CD14-positive monocyte (primary cell): ENCODE results near the gene FAM131B. TPM values are rescaled to one million over a fixed set of nuclear protein-coding genes. Genes with fewer than 3 reads are reported as not detected.

Experiments used
- DNase-seq, 3 donors: peaks; one replicate each; pipeline ENCODE4 v3.0.0-alpha.2; 2011 to 2022
- H2AFZ ChIP-seq: 2 replicates; pipeline ENCODE4 v1.6.0; 2012; ENCODE audit warnings: mild to moderate bottlenecking, low read depth, low read length, inconsistent platforms; ENCODE audit not compliant: insufficient read depth, poor library complexity, severe bottlenecking
- H3K27ac ChIP-seq, 2 donors: 1 replicate in 1 of 2; 2 replicates in 1 of 2; pipeline ENCODE4 v1.5.1; 2012 to 2013; ENCODE audit warnings: low read length in 2 of 2, control low read depth in 1 of 2, inconsistent platforms in 1 of 2, low read depth in 1 of 2, mild to moderate bottlenecking in 1 of 2
- H3K27me3 ChIP-seq, 2 donors: one replicate each; pipeline versions ENCODE4 v1.6.0 to v1.6.1; 2011 to 2013; ENCODE audit warnings: low read length in 2 of 2; ENCODE audit not compliant: control insufficient read depth in 2 of 2, insufficient read depth in 2 of 2
- H3K36me3 ChIP-seq, 2 donors: replicated peaks in 1 of 2; 1 replicate in 1 of 2; 2 replicates in 1 of 2; pipeline versions ENCODE4 v1.5.1 to v1.6.1; 2012 to 2013; ENCODE audit warnings: low read length in 2 of 2, control low read depth in 1 of 2, inconsistent platforms in 1 of 2, mild to moderate bottlenecking in 1 of 2; ENCODE audit not compliant: insufficient read depth in 2 of 2, control insufficient read depth in 1 of 2
- H3K4me1 ChIP-seq, 2 donors: 1 replicate in 1 of 2; 2 replicates in 1 of 2; pipeline versions ENCODE4 v1.5.1 to v1.6.1; 2012 to 2013; ENCODE audit warnings: low read length in 2 of 2, control low read depth in 1 of 2, inconsistent platforms in 1 of 2, mild to moderate bottlenecking in 1 of 2, moderate library complexity in 1 of 2; ENCODE audit not compliant: insufficient read depth in 2 of 2, control insufficient read depth in 1 of 2
- H3K4me2 ChIP-seq: replicated peaks from 2 replicates; pipeline ENCODE3; 2012; ENCODE audit warnings: low read length, moderate library complexity, mild to moderate bottlenecking; ENCODE audit not compliant: poor library complexity, severe bottlenecking; ENCODE audit errors: extremely low read depth
- H3K4me3 ChIP-seq, 3 experiments: fragments of 200-600 bp in 1 of 3; sonication (generic) in 1 of 3; replicated peaks in 1 of 3; 1 replicate in 2 of 3; 2 replicates in 1 of 3; pipeline ENCODE4 v1.5.1; 2011 to 2013; ENCODE audit warnings: low read length in 3 of 3, mild to moderate bottlenecking in 3 of 3, control low read depth in 2 of 3, low read depth in 2 of 3, inconsistent platforms in 1 of 3, moderate library complexity in 1 of 3
- H3K79me2 ChIP-seq: 2 replicates; pipeline ENCODE4 v1.6.0; 2012; ENCODE audit warnings: mild to moderate bottlenecking, control low read depth, inconsistent platforms, low read length, moderate library complexity; ENCODE audit not compliant: insufficient read depth
- H3K9ac ChIP-seq: 2 replicates; pipeline ENCODE4 v1.6.0; 2017; ENCODE audit warnings: low read length, mild to moderate bottlenecking; ENCODE audit not compliant: insufficient read depth, poor library complexity, severe bottlenecking
- H3K9me3 ChIP-seq, 2 donors: replicated peaks in 1 of 2; 1 replicate in 1 of 2; 2 replicates in 1 of 2; pipeline versions ENCODE4 v1.5.1 to v1.6.1; 2012 to 2013; ENCODE audit warnings: low read length in 2 of 2, control low read depth in 1 of 2; ENCODE audit not compliant: control insufficient read depth in 1 of 2, insufficient read depth in 1 of 2
- H4K20me1 ChIP-seq: 2 replicates; pipeline ENCODE4 v1.6.0; 2012; ENCODE audit warnings: mild to moderate bottlenecking, low read length, control low read depth, moderate library complexity; ENCODE audit not compliant: insufficient read depth
- H3K27ac Mint-ChIP-seq, 7 donors: one replicate each; pipeline ENCODE4 v1.8.0; 2020; ENCODE audit warnings: mild to moderate bottlenecking in 7 of 7, mixed read lengths in 7 of 7, moderate library complexity in 6 of 7, inconsistent platforms in 2 of 7
- H3K27me3 Mint-ChIP-seq, 3 donors: one replicate each; pipeline ENCODE4 v1.8.0; 2021 to 2022; ENCODE audit warnings: low read depth in 3 of 3, mild to moderate bottlenecking in 3 of 3, mixed read lengths in 3 of 3, moderate library complexity in 3 of 3, inconsistent platforms in 1 of 3
- H3K36me3 Mint-ChIP-seq, 2 donors: one replicate each; pipeline ENCODE4 v1.8.0; 2020; ENCODE audit warnings: mixed read lengths in 2 of 2, inconsistent platforms in 1 of 2, mild to moderate bottlenecking in 1 of 2
- H3K4me1 Mint-ChIP-seq: one replicate; pipeline ENCODE4 v1.8.0; 2020; ENCODE audit warnings: mild to moderate bottlenecking, mixed read lengths
- H3K4me3 Mint-ChIP-seq, 2 donors: one replicate each; pipeline ENCODE4 v1.8.0; 2020; ENCODE audit warnings: mild to moderate bottlenecking in 2 of 2, mixed read lengths in 2 of 2, moderate library complexity in 1 of 2
- H3K9me3 Mint-ChIP-seq, 7 donors: one replicate each; pipeline ENCODE4 v1.8.0; 2020 to 2022; ENCODE audit warnings: mixed read lengths in 7 of 7, mild to moderate bottlenecking in 6 of 7, moderate library complexity in 6 of 7, inconsistent platforms in 2 of 7
- WGBS: methylation state at CpG from one replicate; pipeline ENCODE4 v1.1.5; 2013; ENCODE audit warnings: missing lambda C conversion rate; ENCODE audit not compliant: insufficient coverage; 5-methylcytosine and 5-hydroxymethylcytosine counted together
- intact Hi-C, 2 donors: fragments of 100-400 bp; cut with micrococcal nuclease; formaldehyde crosslinking; loops; one replicate each; pipeline versions ENCODE4 v1.15.0 to v1.15.1; 2023
- polyA plus RNA-seq, 3 donors: library from polyadenylated mRNA; depleted of rRNA in 1 of 3; unstranded in 2 of 3; stranded (reverse) in 1 of 3; fragments of 300-500 nt in 2 of 3; fragments of >200 nt in 1 of 3; fragmentation: Illumina TruSeq in 2 of 3; gene quantifications; 1 replicate in 2 of 3; 2 replicates in 1 of 3; pipeline ENCODE4 v1.2.3, GENCODE V29; 2012 to 2021
- TF ChIP-seq, protein P1 (sequence below): fragments of 200-600 bp; IDR thresholded peaks from one replicate; pipeline ENCODE4 v1.8.0; 2022; ENCODE audit warnings: antibody characterized with exemption, mild to moderate bottlenecking

The FAM131B gene
- polyA plus RNA-seq, 3 donors = 0.69 to 0.72 TPM; not detected in 1

DNA sequence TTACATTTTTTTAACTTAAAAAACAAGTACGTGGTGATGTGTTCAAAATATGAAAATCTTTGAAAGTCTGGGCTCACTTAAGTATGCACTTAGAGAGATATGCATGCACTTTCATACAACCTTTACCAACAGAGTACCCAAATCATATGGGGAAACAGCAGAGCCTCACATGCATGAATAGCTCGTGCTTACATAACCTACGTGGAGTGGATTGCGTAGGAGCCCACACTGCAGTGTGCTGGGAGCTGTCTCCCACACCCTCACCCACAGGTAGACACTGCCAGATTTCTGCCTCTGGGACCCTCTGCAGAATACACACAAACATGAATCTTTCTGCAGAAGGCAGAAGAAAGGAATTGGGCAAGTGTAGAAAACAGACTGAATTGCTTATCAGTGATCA is 46.0 kb downstream of the FAM131B start:
- 10% methylated on average over 2 of the region's 4 CpGs for WGBS
- H3K4me1 ChIP-seq = peaks cover 42 to 48% of the 10 kb centered on the region in 2 donors
- no peaks in the 10 kb centered on the region for H3K27me3 ChIP-seq
- peak overlapping the region in 1 of 2 donors; percentile 19 for H3K4me3 Mint-ChIP-seq
- H3K36me3 ChIP-seq = no peaks in the 10 kb centered on the region
- no peaks in the 10 kb centered on the region for H3K36me3 Mint-ChIP-seq
- DNase-seq = peak; percentile 20 to 31 (median 29)
- no peaks in the 10 kb centered on the region for H3K79me2 ChIP-seq
- TF ChIP-seq, protein P1, sequence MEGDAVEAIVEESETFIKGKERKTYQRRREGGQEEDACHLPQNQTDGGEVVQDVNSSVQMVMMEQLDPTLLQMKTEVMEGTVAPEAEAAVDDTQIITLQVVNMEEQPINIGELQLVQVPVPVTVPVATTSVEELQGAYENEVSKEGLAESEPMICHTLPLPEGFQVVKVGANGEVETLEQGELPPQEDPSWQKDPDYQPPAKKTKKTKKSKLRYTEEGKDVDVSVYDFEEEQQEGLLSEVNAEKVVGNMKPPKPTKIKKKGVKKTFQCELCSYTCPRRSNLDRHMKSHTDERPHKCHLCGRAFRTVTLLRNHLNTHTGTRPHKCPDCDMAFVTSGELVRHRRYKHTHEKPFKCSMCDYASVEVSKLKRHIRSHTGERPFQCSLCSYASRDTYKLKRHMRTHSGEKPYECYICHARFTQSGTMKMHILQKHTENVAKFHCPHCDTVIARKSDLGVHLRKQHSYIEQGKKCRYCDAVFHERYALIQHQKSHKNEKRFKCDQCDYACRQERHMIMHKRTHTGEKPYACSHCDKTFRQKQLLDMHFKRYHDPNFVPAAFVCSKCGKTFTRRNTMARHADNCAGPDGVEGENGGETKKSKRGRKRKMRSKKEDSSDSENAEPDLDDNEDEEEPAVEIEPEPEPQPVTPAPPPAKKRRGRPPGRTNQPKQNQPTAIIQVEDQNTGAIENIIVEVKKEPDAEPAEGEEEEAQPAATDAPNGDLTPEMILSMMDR = no peak
- no peak overlapping the region for H3K4me3 ChIP-seq
- H3K27ac Mint-ChIP-seq = no peak overlapping the region
- intact Hi-C loops = loop anchor here in 1 of 2 donors (10.0 kb wide), 1 partner anchor 88 kb away; the partner anchor contains the start of gene EPHA1
- no peaks in the 10 kb centered on the region for H3K9me3 ChIP-seq
- no peak overlapping the region for H3K9ac ChIP-seq
- no peak overlapping the region for H3K4me2 ChIP-seq
- H3K9me3 Mint-ChIP-seq = no peaks in the 10 kb centered on the region
- H4K20me1 ChIP-seq = no peaks in the 10 kb centered on the region
- peaks cover 52% of the 10 kb centered on the region for H3K4me1 Mint-ChIP-seq
- peaks cover 0 to 7% (median 1%) of the 10 kb centered on the region in 3 donors for H3K27me3 Mint-ChIP-seq
- H3K27ac ChIP-seq = no peak overlapping the region
- H2AFZ ChIP-seq = peak overlapping the region; percentile 25

DNA sequence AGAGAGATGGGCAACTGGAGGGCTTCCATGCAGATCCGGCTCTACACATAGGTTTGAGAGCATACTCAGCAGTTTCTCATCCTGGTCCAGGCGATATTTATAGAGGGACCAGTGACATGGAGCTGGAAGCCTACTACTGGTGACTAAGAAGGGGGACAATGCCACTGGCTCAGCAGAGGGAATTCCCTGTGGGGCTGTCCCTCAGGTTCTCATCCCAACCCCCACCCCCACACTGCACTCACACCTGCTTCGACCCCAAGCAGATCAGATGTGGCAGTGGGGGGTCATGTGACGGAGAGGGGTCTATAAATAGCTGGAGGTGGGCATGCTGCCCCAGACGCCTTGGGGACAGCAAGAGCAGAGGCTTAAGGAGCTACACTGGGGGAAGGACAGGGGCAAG is 46.7 kb downstream of the FAM131B start, which contains the start of gene CLCN1:
TSS of gene CLCN1 (plus strand) at position 336 of the 400 bp plus-strand sequence. CDS start 102 bp downstream, outside the sequence.
- H4K20me1 ChIP-seq = no peaks in the 10 kb centered on the region
- no peaks in the 10 kb centered on the region for H3K9me3 ChIP-seq
- Mint-ChIP-seq H3K27ac (peak within 1 kb of the TSS; percentile 71 to 86 (median 78)), H3K27me3 (peaks cover 0 to 5% (median 1%) of the 10 kb centered on the region in 3 donors), H3K4me3 (peak within 1 kb of the TSS in 1 of 2 donors; percentile 84), H3K4me1 (peaks cover 53% of the 10 kb centered on the region), H3K9me3 (peaks cover 0 to under 1% (median 0%) of the 10 kb centered on the region in 7 donors), H3K36me3 (no peaks in the 10 kb centered on the region)
- peak within 1 kb of the TSS; percentile 48 for H3K4me2 ChIP-seq
- peak within 1 kb of the TSS in 1 of 3 experiments; percentile 41 for H3K4me3 ChIP-seq
- H3K9ac ChIP-seq = no peak within 1 kb of the TSS
- DNase-seq = peak in 1 of 3 donors; percentile 27
- no peaks in the 10 kb centered on the region for H3K36me3 ChIP-seq
- peaks cover 46 to 47% of the 10 kb centered on the region in 2 donors for H3K4me1 ChIP-seq
- H3K27ac ChIP-seq = peak within 1 kb of the TSS; percentile 12 to 61
- peak within 1 kb of the TSS; percentile 25 for H2AFZ ChIP-seq
- WGBS = 100% methylated on average over 2 of the region's 5 CpGs
- H3K79me2 ChIP-seq = no peaks in the 10 kb centered on the region
- no peaks in the 10 kb centered on the region for H3K27me3 ChIP-seq
- TF ChIP-seq, protein P1 = no peak
- intact Hi-C loops = loop anchor here in 1 of 2 donors (10.0 kb wide), 1 partner anchor 89 kb away; the partner anchor contains the start of gene EPHA1
